Activated CD4-positive, alpha-beta T cell treated with anti-CD3 and anti-CD28 coated beads for 36 hours (primary cell): ENCODE measurements around the gene CASK. TPM values are rescaled to one million over a fixed set of nuclear protein-coding genes. Genes with fewer than 3 reads are reported as not detected.

ENCODE experiments used
- ATAC-seq: fragments of 200-7000 bp; cut with Tn5 transposase; one replicate; pipeline ENCODE4 v1.10.0; 2021; ENCODE audit warnings: mild to moderate bottlenecking, moderate library complexity
- CTCF ChIA-PET: fragments of 350-600 bp; sonication (Branson Sonifier 250); formaldehyde crosslinking; loops from one replicate; lab custom pipeline; 2021; ENCODE audit warnings: antibody characterized with exemption; lab: Charles Lee
- POLR2A ChIA-PET: fragments of 350-600 bp; sonication (Branson Sonifier 250); formaldehyde crosslinking; loops from one replicate; lab custom pipeline; 2021; ENCODE audit warnings: antibody characterized with exemption, inconsistent platforms; lab: Charles Lee
- DNase-seq: peaks from one replicate; pipeline ENCODE4 v3.0.0-alpha.2; 2020
- H3K27ac Mint-ChIP-seq: one replicate; pipeline ENCODE4 v1.8.0; 2021; ENCODE audit warnings: mixed read lengths
- H3K27me3 Mint-ChIP-seq: one replicate; pipeline ENCODE4 v1.8.0; 2021; ENCODE audit warnings: mixed read lengths
- H3K36me3 Mint-ChIP-seq: one replicate; pipeline ENCODE4 v1.8.0; 2021; ENCODE audit warnings: low read depth, mixed read lengths
- H3K4me1 Mint-ChIP-seq: one replicate; pipeline ENCODE4 v1.8.0; 2021; ENCODE audit warnings: mixed read lengths
- H3K4me3 Mint-ChIP-seq: one replicate; pipeline ENCODE4 v1.8.0; 2021; ENCODE audit warnings: mild to moderate bottlenecking, moderate library complexity, mixed read lengths
- H3K9me3 Mint-ChIP-seq: one replicate; pipeline ENCODE4 v1.8.0; 2021; ENCODE audit warnings: low read depth, mixed read lengths
- intact Hi-C, 2 experiments: fragments of 100-400 bp; cut with DNase I in 1 of 2; cut with micrococcal nuclease in 1 of 2; formaldehyde crosslinking; loops; one replicate each; pipeline versions ENCODE4 v1.14.2 to v1.15.1; 2022 to 2024; cut with DNase I, micrococcal nuclease
- total RNA-seq, 2 experiments: library from RNA; stranded (reverse); gene quantifications; one replicate each; pipeline ENCODE4 v1.2.3, GENCODE V29; 2021

The CASK gene
- total RNA-seq, 2 experiments from 2014 or later, result 14.4 to 15.0 TPM

DNA sequence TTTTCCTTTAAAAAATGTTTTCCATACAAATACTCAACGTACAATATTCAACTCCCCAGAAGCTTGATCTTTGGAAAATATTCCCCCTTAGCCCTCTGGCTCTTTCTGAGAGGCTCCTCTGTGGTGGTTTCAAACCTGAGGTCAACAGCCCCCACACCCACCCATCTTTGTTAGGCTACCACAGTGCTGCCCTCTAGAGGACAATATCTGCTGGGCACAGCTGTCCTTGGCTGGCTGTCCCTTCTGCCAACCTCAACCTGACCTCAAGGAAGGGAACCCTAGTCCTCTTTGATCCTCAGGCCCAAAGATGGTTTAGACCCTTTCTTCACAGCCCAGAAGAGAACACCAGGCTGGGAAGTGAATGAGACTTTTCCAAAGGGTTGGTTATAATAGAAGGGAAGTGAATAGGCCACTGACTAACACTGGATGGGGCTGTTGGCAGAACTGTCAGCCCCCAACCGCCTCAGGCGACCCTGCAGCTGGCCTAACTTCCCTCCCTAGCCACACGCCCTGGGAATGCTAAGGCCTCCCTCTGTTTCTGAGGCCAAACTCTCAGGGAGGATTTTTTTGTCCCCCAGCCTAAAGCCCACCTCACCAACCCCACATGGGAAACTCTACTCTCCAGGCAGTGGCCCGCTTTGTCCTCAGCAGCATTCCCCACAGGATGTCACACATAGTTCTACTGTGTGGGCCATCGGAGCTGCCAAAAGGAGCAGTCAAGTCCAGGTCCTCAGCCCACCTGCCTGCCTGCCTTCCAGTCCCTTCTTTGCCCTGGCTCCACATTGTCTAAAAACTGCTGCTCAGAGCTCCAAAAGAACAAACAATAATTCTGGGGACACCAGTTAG is 441.9 kb downstream of the CASK start:
- Mint-ChIP-seq H3K36me3 (no peaks in the 10 kb centered on the region), H3K9me3 (no peaks in the 10 kb centered on the region), H3K27me3 (no peaks in the 10 kb centered on the region), H3K27ac (no peak overlapping the region), H3K4me1 (peaks cover 3% of the 10 kb centered on the region), H3K4me3 (no peak overlapping the region)
- intact Hi-C loops, result no loop called here
- DNase-seq, result peak; percentile 13
- ATAC-seq, result peak; percentile 30
- POLR2A ChIA-PET, result no interaction called here
- CTCF ChIA-PET, result no interaction called here

DNA sequence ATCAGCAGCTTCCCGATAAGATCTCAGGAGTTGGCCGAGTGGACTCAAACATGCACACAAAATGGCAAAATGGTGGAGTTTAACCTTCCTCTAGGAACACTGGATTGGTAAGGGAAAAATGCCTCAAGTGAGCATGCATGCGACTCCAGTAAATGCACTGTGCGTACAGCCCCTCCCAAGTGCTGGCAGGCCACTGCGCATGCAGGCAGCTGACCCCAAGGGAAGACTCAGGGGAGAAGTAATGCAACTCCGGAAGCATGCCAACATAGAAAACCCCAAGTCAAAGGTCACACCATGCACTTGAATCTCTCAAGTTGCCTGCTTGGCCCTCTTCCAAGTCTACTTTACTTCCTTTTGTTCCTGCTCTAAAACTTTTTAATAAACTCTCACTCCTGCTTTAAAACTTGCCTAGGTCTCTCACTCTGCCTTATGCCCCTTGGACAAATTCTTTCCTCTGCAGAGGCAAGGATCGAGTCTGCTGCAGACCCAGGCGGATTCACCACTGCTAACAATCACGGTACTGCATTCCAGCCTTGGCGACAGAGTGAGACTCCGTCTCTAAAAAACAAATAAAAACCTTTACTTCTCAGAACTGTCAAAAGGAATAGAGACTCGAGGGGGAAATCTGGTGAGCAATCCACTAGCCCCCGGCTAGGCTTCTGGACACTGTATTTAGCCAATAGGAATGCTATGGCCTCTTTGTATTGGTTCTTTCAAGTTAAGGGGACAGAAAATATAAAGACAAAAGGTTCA is 442.7 kb downstream of the CASK start:
- Mint-ChIP-seq H3K27me3 (no peaks in the 10 kb centered on the region), H3K27ac (no peak overlapping the region), H3K9me3 (no peaks in the 10 kb centered on the region), H3K4me3 (no peak overlapping the region), H3K36me3 (no peaks in the 10 kb centered on the region), H3K4me1 (peaks cover 3% of the 10 kb centered on the region)
- intact Hi-C loops, result no loop called here
- ATAC-seq, result no peak
- no peak for DNase-seq
- POLR2A ChIA-PET, result no interaction called here
- CTCF ChIA-PET, result interaction anchor here (0.6 to 0.8 kb wide), 2 partner anchors 12 to 27 kb away, joined by 3 read pairs; no protein-coding TSS in a partner anchor

DNA sequence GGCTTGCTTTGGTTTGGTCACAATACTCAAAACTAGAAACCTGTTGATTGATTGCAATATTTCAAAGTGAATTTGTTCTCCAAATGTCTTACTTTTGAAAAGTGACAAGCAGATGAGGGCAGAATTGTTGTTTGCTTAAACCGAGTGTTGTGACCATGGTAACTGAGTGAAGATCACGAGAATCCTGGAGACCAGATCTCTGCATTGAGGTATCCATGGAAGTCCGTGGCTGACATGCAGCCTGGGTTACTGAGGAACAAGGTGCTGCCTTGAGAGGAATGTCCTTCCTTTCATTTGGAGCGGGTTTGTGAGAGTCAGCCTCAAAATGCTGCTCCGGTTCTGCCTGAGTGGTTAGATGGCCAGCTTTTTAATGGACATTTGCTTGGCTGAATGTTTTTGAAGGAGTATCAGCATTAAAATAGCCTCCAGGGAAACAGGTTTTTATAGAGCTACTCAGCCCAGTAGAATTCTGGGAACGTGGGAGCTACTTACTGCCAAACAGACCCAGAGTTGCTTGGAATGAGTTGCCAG is 444.9 kb downstream of the CASK start:
- intact Hi-C loops, result loop anchor here in 1 of 2 experiments (5.0 kb wide), 1 partner anchor 49 kb away; no protein-coding TSS in a partner anchor
- Mint-ChIP-seq H3K9me3 (no peaks in the 10 kb centered on the region), H3K27me3 (no peaks in the 10 kb centered on the region), H3K36me3 (no peaks in the 10 kb centered on the region), H3K4me3 (no peak overlapping the region), H3K4me1 (peaks cover 3% of the 10 kb centered on the region), H3K27ac (no peak overlapping the region)
- ChIA-PET POLR2A (no interaction called here), CTCF (no interaction called here)
- DNase-seq, result no peak
- no peak for ATAC-seq

DNA sequence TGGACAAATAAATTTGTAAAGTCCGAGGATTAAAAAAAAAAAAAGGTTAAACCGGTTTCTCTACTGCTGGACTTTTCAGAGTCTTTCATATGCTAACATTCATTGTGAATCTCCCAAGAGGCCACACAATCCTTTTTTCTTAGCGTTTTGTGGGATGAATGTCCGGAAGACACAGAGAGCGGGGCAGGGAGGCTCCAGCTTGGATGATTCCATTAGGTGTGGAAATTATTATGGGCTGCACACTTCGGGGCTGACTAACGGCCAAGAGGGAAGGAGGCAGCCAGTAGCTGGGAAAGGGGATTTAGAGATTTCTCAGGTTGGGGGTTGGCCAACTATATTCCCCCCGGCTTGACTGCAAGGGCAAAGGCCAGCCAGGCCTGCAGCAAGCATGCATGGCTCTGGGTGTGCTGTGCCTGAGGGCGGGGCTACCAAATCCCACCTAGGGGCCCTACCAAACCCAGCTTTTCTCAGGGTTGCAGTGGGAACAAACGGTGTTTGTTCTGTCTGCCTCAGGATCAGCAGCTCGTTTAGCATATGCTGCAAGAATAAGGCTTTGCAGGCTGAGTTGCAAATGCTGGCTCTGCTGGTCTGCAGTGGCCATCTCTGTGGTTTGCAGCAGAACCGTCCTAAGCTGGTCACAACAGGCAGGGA is 447.6 kb downstream of the CASK start:
- ATAC-seq, result no peak
- Mint-ChIP-seq H3K4me3 (no peak overlapping the region), H3K4me1 (peaks cover 3% of the 10 kb centered on the region), H3K9me3 (no peaks in the 10 kb centered on the region), H3K27ac (no peak overlapping the region), H3K27me3 (no peaks in the 10 kb centered on the region), H3K36me3 (no peaks in the 10 kb centered on the region)
- intact Hi-C loops, result loop anchor here in 1 of 2 experiments (5.0 kb wide), 1 partner anchor 52 kb away; no protein-coding TSS in a partner anchor
- ChIA-PET POLR2A (no interaction called here), CTCF (no interaction called here)
- no peak for DNase-seq

DNA sequence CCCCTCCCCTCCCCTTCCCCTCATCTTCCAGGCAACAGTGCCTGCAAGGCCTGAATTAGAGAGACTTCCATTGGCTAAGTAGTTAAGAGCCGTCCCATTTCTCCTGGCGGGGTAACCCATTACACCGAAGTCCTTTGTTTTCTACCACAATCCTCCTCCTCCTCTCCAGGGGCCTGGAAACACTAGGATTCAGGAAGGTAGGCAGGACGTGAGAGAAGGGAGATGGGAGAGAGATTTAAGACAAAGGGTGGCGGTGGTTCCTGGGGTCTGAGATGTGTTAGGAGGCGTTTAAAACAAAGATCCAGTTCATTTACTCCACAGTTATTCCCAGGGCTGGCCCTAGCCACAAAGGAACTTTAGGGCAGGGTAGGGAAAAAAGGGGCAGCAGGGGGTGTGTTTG is 448.2 kb downstream of the CASK start:
- no peak for DNase-seq
- CTCF ChIA-PET, result no interaction called here
- intact Hi-C loops, result loop anchor here in 1 of 2 experiments (5.0 kb wide), 1 partner anchor 52 kb away; no protein-coding TSS in a partner anchor
- Mint-ChIP-seq H3K4me3 (no peak overlapping the region), H3K27me3 (no peaks in the 10 kb centered on the region), H3K27ac (no peak overlapping the region), H3K9me3 (no peaks in the 10 kb centered on the region), H3K4me1 (peaks cover 3% of the 10 kb centered on the region), H3K36me3 (no peaks in the 10 kb centered on the region)
- no peak for ATAC-seq
- POLR2A ChIA-PET, result no interaction called here

DNA sequence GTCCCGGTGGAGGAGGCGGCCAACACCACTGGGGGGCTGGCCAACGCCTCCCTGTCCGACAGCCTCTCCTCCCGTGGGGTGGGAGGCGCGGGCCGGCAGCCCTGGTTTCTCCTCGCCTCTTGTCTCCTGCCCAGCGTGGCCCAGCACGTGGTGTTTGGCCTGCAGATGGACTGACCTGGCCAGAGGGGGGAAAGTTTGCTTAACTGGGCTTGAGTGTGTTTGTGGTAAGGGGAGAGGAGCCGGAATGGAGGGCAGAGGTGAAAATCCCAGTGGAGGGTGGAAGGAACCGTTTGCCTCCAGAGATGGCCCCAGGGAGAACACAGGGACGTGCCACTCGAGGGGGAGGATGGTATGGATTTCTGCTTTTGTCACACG is 448.6 kb downstream of the CASK start:
- CTCF ChIA-PET, result no interaction called here
- intact Hi-C loops, result loop anchor here in 1 of 2 experiments (5.0 kb wide), 1 partner anchor 53 kb away; no protein-coding TSS in a partner anchor
- no peak for ATAC-seq
- no peaks in the 10 kb centered on the region for H3K36me3 Mint-ChIP-seq
- POLR2A ChIA-PET, result no interaction called here
- H3K4me3 Mint-ChIP-seq, result no peak overlapping the region
- H3K4me1 Mint-ChIP-seq, result peaks cover 6% of the 10 kb centered on the region
- H3K27ac Mint-ChIP-seq, result no peak overlapping the region
- no peaks in the 10 kb centered on the region for H3K27me3 Mint-ChIP-seq
- no peak for DNase-seq
- H3K9me3 Mint-ChIP-seq, result no peaks in the 10 kb centered on the region

DNA sequence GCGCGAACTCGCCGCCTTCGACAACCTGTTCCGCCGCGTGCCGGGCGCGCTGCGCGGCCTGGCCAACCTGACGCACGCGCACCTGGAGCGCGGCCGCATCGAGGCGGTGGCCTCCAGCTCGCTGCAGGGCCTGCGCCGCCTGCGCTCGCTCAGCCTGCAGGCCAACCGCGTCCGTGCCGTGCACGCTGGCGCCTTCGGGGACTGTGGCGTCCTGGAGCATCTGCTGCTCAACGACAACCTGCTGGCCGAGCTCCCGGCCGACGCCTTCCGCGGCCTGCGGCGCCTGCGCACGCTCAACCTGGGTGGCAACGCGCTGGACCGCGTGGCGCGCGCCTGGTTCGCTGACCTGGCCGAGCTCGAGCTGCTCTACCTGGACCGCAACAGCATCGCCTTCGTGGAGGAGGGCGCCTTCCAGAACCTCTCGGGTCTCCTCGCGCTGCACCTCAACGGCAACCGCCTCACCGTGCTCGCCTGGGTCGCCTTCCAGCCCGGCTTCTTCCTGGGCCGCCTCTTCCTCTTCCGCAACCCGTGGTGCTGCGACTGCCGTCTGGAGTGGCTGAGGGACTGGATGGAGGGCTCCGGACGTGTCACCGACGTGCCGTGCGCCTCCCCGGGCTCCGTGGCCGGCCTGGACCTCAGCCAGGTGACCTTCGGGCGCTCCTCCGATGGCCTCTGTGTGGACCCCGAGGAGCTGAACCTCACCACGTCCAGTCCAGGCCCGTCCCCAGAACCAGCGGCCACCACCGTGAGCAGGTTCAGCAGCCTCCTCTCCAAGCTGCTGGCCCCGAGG is 449.2 kb downstream of the CASK start:
- no peak for ATAC-seq
- no peaks in the 10 kb centered on the region for H3K9me3 Mint-ChIP-seq
- H3K4me1 Mint-ChIP-seq, result peaks cover 6% of the 10 kb centered on the region
- intact Hi-C loops, result no loop called here
- H3K27me3 Mint-ChIP-seq, result no peaks in the 10 kb centered on the region
- H3K27ac Mint-ChIP-seq, result no peak overlapping the region
- ChIA-PET POLR2A (no interaction called here), CTCF (no interaction called here)
- H3K4me3 Mint-ChIP-seq, result no peak overlapping the region
- H3K36me3 Mint-ChIP-seq, result no peaks in the 10 kb centered on the region
- DNase-seq, result no peak

DNA sequence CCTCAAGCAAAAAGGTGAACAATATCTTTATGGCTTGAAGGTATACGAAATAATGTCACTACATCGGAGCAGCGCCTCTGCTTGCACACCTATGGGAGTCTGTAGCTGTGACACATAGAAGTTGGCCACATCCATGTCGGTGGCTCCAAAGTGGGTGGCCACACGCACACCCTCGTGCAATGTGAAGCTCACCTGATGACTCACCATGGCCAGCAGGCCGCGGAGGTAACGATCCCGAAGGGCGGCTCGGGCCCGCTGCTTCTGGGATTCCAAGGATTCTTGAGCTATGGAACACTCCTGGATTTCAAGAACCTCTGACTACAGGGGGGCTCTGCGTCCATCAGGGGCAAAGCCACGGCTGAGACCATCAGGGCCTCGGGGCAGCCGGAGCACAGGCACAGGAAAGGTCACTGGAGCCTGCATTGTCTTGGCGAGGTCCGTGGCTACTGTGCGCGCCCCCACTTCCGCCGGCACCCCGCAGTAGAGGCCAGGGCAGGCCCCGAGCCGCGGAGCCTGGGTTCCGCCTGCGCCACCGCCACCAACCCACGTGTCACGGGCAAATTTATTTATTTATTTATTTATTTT is 451.0 kb downstream of the CASK start:
- CTCF ChIA-PET, result no interaction called here

DNA sequence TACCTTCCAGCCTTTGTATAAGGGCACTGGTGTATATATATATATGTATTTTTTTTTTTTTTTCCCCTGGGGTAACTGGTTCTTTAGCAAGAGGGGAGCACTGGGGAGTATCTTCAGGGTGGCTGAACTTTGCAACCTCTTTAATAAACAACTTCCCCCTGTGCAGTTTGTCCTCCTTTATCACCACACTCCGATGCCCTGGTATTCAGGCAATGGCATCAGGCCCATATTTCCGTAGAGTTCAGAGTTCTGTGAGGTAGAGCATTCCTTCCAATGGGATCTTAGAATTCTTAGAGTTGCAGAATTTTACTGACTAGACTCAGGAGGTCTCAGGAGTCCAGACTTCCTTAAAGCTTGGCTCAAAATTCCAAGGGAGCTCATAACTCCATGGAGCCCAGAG is 451.6 kb downstream of the CASK start:
- intact Hi-C loops, result no loop called here
- Mint-ChIP-seq H3K27ac (no peak overlapping the region), H3K36me3 (no peaks in the 10 kb centered on the region), H3K4me1 (peaks cover 3% of the 10 kb centered on the region), H3K4me3 (no peak overlapping the region), H3K27me3 (no peaks in the 10 kb centered on the region), H3K9me3 (no peaks in the 10 kb centered on the region)
- DNase-seq, result no peak
- CTCF ChIA-PET, result no interaction called here
- ATAC-seq, result no peak
- POLR2A ChIA-PET, result no interaction called here

More for the DNA sequence above, 451.0 kb downstream of the CASK start:
- Mint-ChIP-seq H3K27me3 (no peaks in the 10 kb centered on the region), H3K4me3 (no peak overlapping the region), H3K27ac (no peak overlapping the region), H3K36me3 (no peaks in the 10 kb centered on the region), H3K4me1 (peaks cover 3% of the 10 kb centered on the region), H3K9me3 (no peaks in the 10 kb centered on the region)
- no peak for DNase-seq
- POLR2A ChIA-PET, result no interaction called here
- no peak for ATAC-seq
- intact Hi-C loops, result no loop called here

DNA sequence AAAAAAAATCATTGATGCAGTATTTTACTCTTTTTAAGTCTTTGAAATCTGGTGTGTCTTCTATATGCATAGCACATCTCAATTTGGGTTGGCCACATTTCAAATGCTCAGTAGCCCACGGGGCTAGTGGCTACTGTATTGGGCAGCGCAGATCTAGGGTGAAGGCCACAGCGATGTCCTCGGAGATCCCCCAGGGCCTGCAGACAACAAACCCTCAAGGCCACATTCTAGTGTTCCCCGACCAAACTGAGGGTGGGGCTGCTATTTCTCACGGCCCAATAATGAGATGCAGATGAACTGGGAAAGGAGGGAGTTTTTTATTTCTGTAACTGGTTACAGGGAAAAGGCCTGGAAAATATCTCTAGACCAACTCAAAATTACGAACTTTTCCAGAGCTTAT is 452.6 kb downstream of the CASK start:
- Mint-ChIP-seq H3K27ac (no peak overlapping the region), H3K9me3 (no peaks in the 10 kb centered on the region), H3K4me1 (peaks cover 3% of the 10 kb centered on the region), H3K27me3 (no peaks in the 10 kb centered on the region), H3K4me3 (no peak overlapping the region), H3K36me3 (no peaks in the 10 kb centered on the region)
- POLR2A ChIA-PET, result interaction anchor here (0.6 kb wide), 1 partner anchor 110 kb away, joined by 8 read pairs; no protein-coding TSS in a partner anchor
- CTCF ChIA-PET, result no interaction called here
- DNase-seq (no peak), ATAC-seq (no peak)
- intact Hi-C loops, result no loop called here
